Body of pancreas (tissue), 4 donors: Measurements from ENCODE around the gene PSMD3. TPM values are rescaled to one million over a fixed set of nuclear protein-coding genes. Genes with fewer than 3 reads are reported as not detected.
"Not testable (repeated sequence)": the region's sequence is repeated elsewhere in the genome, so short reads cannot be mapped to it uniquely, and the experiment has no call there.

Experiments used
- ATAC-seq: fragments of 150-250 bp; one replicate; pipeline ENCODE4 v1.9.1; 2016
- DNase-seq, 4 donors: peaks; one replicate each; pipeline ENCODE4 v3.0.0-alpha.2; 2019
- H3K27ac ChIP-seq, 4 donors: fragments of 200-600 bp; sonication (generic); 1 replicate in 3 of 4; 2 replicates in 1 of 4; pipeline versions ENCODE4 v1.5.1 to v1.6.1; 2016 to 2019; ENCODE audit warnings: mild to moderate bottlenecking in 1 of 4, mixed read lengths in 1 of 4, moderate library complexity in 1 of 4
- H3K27me3 ChIP-seq, 2 donors: fragments of 200-600 bp; sonication (generic); one replicate each; pipeline ENCODE4 v1.6.0; 2016; ENCODE audit warnings: mild to moderate bottlenecking in 1 of 2
- H3K36me3 ChIP-seq, 2 donors: fragments of 200-600 bp; sonication (generic); replicated peaks in 1 of 2; 2 replicates each; pipeline ENCODE4 v1.5.1; 2016; ENCODE audit warnings: low read depth in 2 of 2; ENCODE audit not compliant: insufficient read depth in 1 of 2
- H3K4me1 ChIP-seq: fragments of 200-600 bp; sonication (generic); one replicate; pipeline ENCODE4 v1.6.0; 2016
- H3K4me3 ChIP-seq, 2 donors: fragments of 200-600 bp; sonication (generic); 1 replicate in 1 of 2; 2 replicates in 1 of 2; pipeline ENCODE4 v1.5.1; 2016 to 2019
- H3K9me3 ChIP-seq, 3 donors: fragments of 200-600 bp; sonication (generic); 1 replicate in 2 of 3; 2 replicates in 1 of 3; pipeline ENCODE4 v1.5.1; 2016
- CTCF ChIP-seq, 7 experiments: fragments of 450-650 bp in 4 of 7; fragments of 200-600 bp in 3 of 7; sonication (generic) in 3 of 7; IDR thresholded peaks; one replicate each; pipeline ENCODE4 v1.5.1; 2016 to 2019; ENCODE audit warnings: antibody characterized with exemption in 7 of 7
- POLR2A ChIP-seq, 3 donors: fragments of 450-650 bp; IDR thresholded peaks; one replicate each; pipeline ENCODE4 v1.6.1; 2016; ENCODE audit warnings: antibody characterized with exemption in 3 of 3, mild to moderate bottlenecking in 2 of 3
- WGBS, 2 donors: methylation state at CpG; one replicate each; pipeline ENCODE4 v1.1.5; 2017; 5-methylcytosine and 5-hydroxymethylcytosine counted together
- intact Hi-C: fragments of 100-400 bp; cut with DNase I; formaldehyde crosslinking; loops from one replicate; pipeline ENCODE4 v1.15.1; 2023
- total RNA-seq, 2 donors: library from RNA; depleted of rRNA; stranded (reverse); fragments of >200 nt; gene quantifications; one replicate each; pipeline ENCODE4 v1.1.0, GENCODE V29; 2016

The PSMD3 gene
- total RNA-seq, 2 donors from 2014 or later = 39.6 to 40.2 TPM

- Histone ChIP-seq H3K4me3 (no peak overlapping the region), H3K36me3 (no peaks in the 10 kb centered on the region), H3K27me3 (no peaks in the 10 kb centered on the region), H3K9me3 (no peaks in the 10 kb centered on the region), H3K4me1 (no peaks in the 10 kb centered on the region), H3K27ac (no peak overlapping the region)
- no peak for DNase-seq
- no peak for ATAC-seq
- WGBS, 2 donors = 76 to 77% methylated on average over 9 of the region's 9 CpGs
- intact Hi-C loops = no loop called here
- TF ChIP-seq CTCF (IDR thresholded peaks at IDR 0.05) (no peak), POLR2A (IDR thresholded peaks at IDR 0.05) (no peak)
Observed at GRCh38 chr17:40004072-40004471, 23.5 kb downstream of the PSMD3 start.

- ATAC-seq (no peak), DNase-seq (no peak)
- no peaks in the 10 kb centered on the region for H3K9me3 ChIP-seq
- TF ChIP-seq CTCF (IDR thresholded peaks at IDR 0.05) (no peak), POLR2A (IDR thresholded peaks at IDR 0.05) (no peak)
- intact Hi-C loops = no loop called here
- H3K36me3 ChIP-seq = no peaks in the 10 kb centered on the region
- 89 to 92% methylated on average over 7 of the region's 7 CpGs for WGBS, 2 donors
- no peak overlapping the region for H3K4me3 ChIP-seq
- no peaks in the 10 kb centered on the region for H3K4me1 ChIP-seq
- H3K27me3 ChIP-seq = no peaks in the 10 kb centered on the region
- H3K27ac ChIP-seq = no peak overlapping the region
Observed at GRCh38 chr17:40004712-40005111, 24.1 kb downstream of the PSMD3 start.

- intact Hi-C loops = no loop called here
- H3K4me3 ChIP-seq = no peak overlapping the region
- WGBS, 2 donors = 79 to 89% methylated on average over 6 of the region's 6 CpGs
- H3K27ac ChIP-seq = no peak overlapping the region
- no peaks in the 10 kb centered on the region for H3K4me1 ChIP-seq
- no peak for DNase-seq
- TF ChIP-seq POLR2A (IDR thresholded peaks at IDR 0.05) (no peak), CTCF (IDR thresholded peaks at IDR 0.05) (no peak)
- H3K36me3 ChIP-seq = no peaks in the 10 kb centered on the region
- ATAC-seq = no peak
- no peaks in the 10 kb centered on the region for H3K9me3 ChIP-seq
- no peaks in the 10 kb centered on the region for H3K27me3 ChIP-seq
Observed at GRCh38 chr17:40005520-40005919, 24.9 kb downstream of the PSMD3 start.

GRCh38 chr17:40010946-40011500, 30.4 kb downstream of the PSMD3 start:
- H3K4me3 ChIP-seq = not testable (repeated sequence)

GRCh38 chr17:40012017-40012647, 31.5 kb downstream of the PSMD3 start:
- DNase-seq, H3K27me3 ChIP-seq, H3K9me3 ChIP-seq, H3K36me3 ChIP-seq, H3K27ac ChIP-seq, H3K4me3 ChIP-seq, ATAC-seq: not testable (repeated sequence)
- 59 to 75% methylated on average over 8 to 22 of the region's 22 CpGs for WGBS, 2 donors
- intact Hi-C loops = loop anchor here (10.0 kb wide), 2 partner anchors 153 to 283 kb away; no protein-coding TSS in a partner anchor
- peaks cover 18% of the 10 kb centered on the region for H3K4me1 ChIP-seq

More at GRCh38 chr17:40010946-40011500, 30.4 kb downstream of the PSMD3 start:
- intact Hi-C loops = loop anchor here (10.0 kb wide), 2 partner anchors 154 to 284 kb away; no protein-coding TSS in a partner anchor
- WGBS, 2 donors = 96 to 100% methylated on average over 5 to 22 of the region's 38 CpGs
- ATAC-seq, H3K27me3 ChIP-seq, DNase-seq, H3K36me3 ChIP-seq, H3K27ac ChIP-seq, H3K9me3 ChIP-seq: not testable (repeated sequence)
- H3K4me1 ChIP-seq = peaks cover 18% of the 10 kb centered on the region
